DMS53 treated with DMSO at 0.1 percent for 48 hours (cell line): ENCODE results near the gene PDE1C.

Experiments used
- DNase-seq: peaks from one replicate; lab custom pipeline; 2025; ENCODE audit not compliant: unreplicated experiment; lab: John Stamatoyannopoulos, UW

PDE1C gene

DNA sequence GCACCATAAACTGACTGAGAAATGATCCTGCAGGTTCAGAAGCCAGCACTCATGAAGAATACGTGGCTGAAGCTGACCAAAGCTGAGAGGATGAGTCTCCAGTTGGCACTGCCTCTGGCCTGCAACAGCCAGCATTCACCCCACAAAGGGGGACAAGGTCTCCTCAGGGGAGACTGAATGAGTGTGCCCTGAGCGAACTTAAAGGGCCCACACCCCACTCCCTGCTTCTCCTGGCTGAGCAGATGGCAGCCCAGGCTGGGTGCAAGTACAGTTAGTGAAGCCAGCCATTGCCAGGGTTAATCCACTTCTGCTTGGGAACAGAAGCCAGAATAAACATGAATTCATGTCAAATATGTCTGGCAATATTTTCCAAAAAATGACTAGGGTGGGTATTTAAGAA is 285.1 kb downstream of the PDE1C start:
- DNase-seq = no peak

- DNase-seq = no peak
Observed at GRCh38 chr7:31783221-31783620, 287.0 kb downstream of the PDE1C start.

DNA sequence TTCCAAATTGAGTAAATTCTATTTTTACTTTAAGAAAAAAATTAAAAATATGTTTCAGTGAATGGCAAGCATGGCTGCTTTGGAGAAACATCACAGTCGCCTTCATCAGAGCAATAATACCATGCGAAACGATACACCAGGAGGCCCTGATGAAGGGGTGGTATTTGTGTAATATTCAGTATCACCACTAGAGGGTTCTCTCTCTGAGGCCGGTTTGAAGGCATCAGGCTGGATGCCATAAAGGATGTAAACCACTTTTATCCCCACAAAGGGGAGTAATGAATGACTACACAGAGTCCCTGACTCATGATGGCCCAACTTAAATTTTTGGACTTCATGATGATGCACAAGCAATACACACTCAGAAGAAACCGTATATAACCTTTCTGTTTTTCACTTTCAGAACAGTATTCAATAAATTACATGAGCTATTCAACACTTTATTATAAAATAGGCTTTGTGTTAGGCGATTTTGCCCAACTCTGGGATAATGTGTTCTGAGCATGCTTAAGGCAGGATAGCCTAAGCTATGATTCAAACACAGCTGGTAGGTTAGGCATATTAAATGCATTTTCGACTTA is 287.7 kb downstream of the PDE1C start:
- peak; percentile 92 for DNase-seq

DNA sequence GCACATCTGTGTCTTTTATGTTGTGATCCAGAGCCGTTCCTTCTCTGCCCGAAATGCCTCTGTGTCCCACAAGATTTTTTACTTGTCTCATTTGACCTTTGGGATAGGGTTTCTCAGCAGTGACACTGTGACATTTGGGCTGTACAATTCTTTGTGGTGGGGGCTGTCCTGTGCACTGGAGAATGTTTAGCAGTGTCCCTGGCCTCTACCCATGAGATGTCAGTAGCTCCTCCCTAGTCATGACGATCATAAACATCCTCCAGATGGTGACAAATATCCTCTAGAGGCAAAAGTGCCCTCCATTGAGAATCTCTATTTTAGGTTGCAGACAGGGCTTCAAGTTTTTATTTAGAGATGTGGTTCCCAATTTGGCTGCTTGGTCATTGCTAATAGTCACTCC is 291.9 kb downstream of the PDE1C start:
- no peak for DNase-seq

- DNase-seq = no peak
Observed at GRCh38 chr7:31776616-31777015, 293.6 kb downstream of the PDE1C start.

DNA sequence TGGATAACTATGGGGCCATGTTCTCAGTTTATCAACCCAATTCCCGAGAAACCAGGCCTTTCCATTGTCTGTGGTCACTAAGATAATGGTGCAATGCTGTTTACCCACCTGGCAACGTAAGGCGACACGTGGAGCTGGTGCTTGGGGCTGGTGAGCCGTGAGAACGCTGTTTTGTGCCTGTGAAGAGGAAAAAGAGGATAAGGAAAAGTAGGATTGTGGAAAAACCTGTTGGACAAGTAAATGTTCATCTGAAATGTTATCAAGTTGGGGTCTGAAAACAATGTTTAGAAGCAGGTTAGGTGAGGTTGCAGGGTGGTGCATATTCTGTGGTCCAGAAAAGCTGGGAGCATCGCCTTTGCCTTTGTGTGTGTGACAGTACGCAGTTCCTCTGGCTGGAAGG is 294.7 kb downstream of the PDE1C start:
- DNase-seq = peak; percentile 94

DNA sequence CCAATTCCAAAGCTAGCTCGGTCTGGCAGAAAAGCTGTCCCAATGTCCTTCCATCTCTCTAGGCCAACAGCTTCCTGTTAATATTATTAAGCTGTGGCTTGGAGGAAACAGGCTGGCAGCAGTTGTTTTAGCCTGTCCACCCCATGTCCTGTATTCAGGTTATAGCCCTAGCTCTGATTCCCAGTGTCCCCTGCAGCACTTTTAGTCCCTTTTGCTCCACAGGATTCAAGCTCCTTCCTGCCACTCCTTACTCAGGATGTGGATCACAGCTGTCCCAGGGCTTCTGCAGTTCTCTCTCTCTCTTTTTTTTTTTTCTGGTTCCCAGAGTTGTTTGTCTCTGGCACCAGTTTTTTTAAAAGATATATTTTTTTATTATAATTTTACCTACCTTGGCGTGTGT is 298.0 kb downstream of the PDE1C start:
- DNase-seq = no peak

- DNase-seq = no peak
Observed at GRCh38 chr7:31767686-31768358, 302.4 kb downstream of the PDE1C start.

DNA sequence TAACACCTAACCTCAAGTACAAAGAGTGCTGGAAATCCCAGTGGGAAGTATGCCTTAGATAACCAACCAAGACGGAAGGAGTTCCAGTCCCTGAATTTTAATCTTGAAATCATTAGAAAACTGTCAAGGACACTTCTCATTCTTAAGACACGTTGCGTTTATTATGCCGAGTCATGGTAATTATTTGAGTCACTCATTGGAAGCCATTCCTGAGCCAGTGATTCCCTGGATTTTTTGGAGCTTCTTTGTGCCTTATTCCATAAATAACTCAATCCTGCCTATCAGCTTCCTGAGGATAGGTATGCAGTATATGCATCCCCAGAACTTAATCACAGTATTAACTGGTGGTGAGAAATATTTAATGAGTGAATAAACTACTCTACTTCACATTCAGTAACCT is 305.7 kb downstream of the PDE1C start:
- DNase-seq = no peak

GRCh38 chr7:31763548-31763947 is 306.7 kb downstream of the PDE1C start:
- DNase-seq = no peak

DNA sequence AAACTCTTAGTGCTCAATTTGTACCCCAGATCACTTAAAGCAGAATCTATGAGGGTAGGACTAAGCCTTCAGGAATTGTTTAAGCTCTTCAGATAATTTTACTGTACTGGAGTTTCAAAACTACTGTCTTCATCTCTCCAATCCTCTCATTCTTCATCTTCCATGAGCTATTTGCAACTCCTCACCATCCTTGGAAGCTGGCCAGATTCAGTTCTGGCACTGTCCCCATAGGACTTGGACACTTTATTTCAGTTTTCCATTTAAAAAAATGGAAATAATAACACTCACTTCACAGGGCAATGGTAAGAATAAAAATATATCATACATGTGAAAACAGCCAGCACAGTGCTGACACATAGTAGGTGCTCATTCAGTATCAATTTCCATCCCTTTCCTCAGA is 308.6 kb downstream of the PDE1C start:
- DNase-seq = no peak

DNA sequence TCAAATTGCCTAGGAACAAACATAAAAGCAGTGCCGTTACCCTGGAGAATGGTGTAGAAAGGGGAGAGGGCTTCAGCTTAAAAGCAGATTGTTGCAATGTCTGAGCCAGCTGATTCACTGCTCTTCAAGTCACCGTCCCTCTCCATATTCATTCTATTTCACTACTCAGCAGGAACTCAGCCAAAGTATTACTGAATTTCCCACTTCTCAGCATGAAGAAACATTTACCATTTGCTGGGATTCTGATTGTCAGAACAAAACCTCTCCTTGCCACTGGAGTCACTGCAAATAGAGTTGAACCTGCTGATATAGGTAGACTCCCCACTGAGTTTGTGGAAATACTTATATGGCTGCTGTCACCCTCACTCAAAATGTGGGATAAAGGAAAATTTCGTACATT is 311.5 kb downstream of the PDE1C start:
- no peak for DNase-seq

- no peak for DNase-seq
Observed at GRCh38 chr7:31751726-31752125, 318.5 kb downstream of the PDE1C start.

GRCh38 chr7:31748084-31748483 is 322.1 kb downstream of the PDE1C start:
- DNase-seq = peak; percentile 61

DNA sequence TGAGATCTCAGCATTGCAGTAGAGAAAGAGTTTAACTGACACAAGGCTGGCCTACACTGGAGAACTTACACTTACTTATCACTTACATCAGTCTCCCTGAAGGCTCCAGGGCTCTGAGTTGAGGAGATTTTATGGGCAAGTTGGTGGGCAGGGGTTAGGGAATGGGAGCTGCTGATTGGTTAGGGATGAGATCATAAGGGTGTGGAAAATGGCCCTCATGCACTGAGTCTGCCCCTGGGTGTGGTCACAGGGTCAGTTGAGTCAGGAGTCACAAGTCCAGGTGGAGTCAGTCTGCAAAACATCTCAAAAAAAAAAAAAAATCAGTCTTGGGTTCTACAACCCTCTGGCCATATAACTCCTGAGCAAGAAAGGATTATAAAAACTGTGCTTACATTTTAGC is 322.7 kb downstream of the PDE1C start:
- no peak for DNase-seq

GRCh38 chr7:31744294-31744874 is 325.8 kb downstream of the PDE1C start:
- peak; percentile 88 for DNase-seq

DNA sequence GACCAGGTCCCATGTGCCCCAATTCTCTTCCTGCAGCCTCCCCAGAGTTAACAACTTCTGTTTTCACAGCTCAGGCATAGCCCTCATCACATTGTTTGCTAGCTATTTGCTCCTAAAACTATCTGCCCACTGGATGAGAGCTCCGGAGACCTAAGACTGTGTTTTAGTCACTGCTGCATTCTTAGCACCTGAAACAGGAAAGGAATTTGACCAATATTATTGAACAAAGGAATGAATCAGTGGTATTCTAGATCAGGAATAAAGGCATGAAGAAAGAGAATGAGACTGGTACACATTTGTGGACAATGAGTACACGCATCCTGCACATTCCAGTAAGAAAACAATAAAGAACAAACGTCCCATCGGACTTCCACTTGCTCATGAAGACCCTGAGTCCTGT is 328.4 kb downstream of the PDE1C start:
- no peak for DNase-seq

- DNase-seq = peak; percentile 93
Observed at GRCh38 chr7:31735991-31736982, 333.9 kb downstream of the PDE1C start.

GRCh38 chr7:31734456-31734855 is 335.8 kb downstream of the PDE1C start:
- no peak for DNase-seq

GRCh38 chr7:31729195-31729804 is 340.9 kb downstream of the PDE1C start:
- DNase-seq = no peak

GRCh38 chr7:31724696-31725095 is 345.5 kb downstream of the PDE1C start:
- DNase-seq = no peak
